OCI-LY7 (cell line): ENCODE data around the gene GAMT. TPM values are rescaled to one million over a fixed set of nuclear protein-coding genes. Genes with fewer than 3 reads are reported as not detected.

Experiments
- BruUV-seq: library from RNA; stranded (reverse); fragments of 400-500 nt; replicated peaks from 2 replicates; lab custom pipeline; 2021; lab: Mats Ljungman, UMichigan
- CTCF ChIA-PET: fragments of 300-600 bp; sonication (Branson Sonifier 250); formaldehyde crosslinking; loops from one replicate; lab custom pipeline; 2022; ENCODE audit warnings: antibody characterized with exemption; ENCODE audit not compliant: unreplicated experiment; lab: Charles Lee
- POLR2A ChIA-PET: fragments of 300-600 bp; sonication (Branson Sonifier 250); formaldehyde crosslinking; loops from one replicate; lab custom pipeline; 2022; ENCODE audit warnings: antibody characterized with exemption; lab: Charles Lee
- DNase-seq: peaks from one replicate; pipeline ENCODE4 v3.0.0-alpha.2; 2015; ENCODE audit warnings: low spot score
- H2AFZ ChIP-seq: fragments of 200-600 bp; sonication (generic), shearing (Covaris generic); 2 replicates; pipeline ENCODE4 v1.6.1; 2014; ENCODE audit warnings: mild to moderate bottlenecking, antibody characterized with exemption, low read length, moderate library complexity
- H3K27ac ChIP-seq: fragments of 200-600 bp; sonication (generic); 2 replicates; pipeline ENCODE4 v1.5.1; 2014; ENCODE audit warnings: mixed run types, low read depth, mild to moderate bottlenecking, moderate library complexity, low read length, inconsistent platforms; ENCODE audit not compliant: poor library complexity, severe bottlenecking
- H3K36me3 ChIP-seq: fragments of 200-600 bp; sonication (generic); 2 replicates; pipeline ENCODE4 v1.6.1; 2014; ENCODE audit warnings: mild to moderate bottlenecking, antibody characterized with exemption, low read length, moderate library complexity, mixed read lengths; ENCODE audit not compliant: insufficient read depth
- H3K4me1 ChIP-seq: fragments of 200-600 bp; sonication (generic); 2 replicates; pipeline ENCODE4 v1.5.1; 2014; ENCODE audit warnings: mild to moderate bottlenecking, low read length; ENCODE audit not compliant: insufficient read depth, poor library complexity, severe bottlenecking
- H3K4me2 ChIP-seq: fragments of 200-600 bp; sonication (generic); 2 replicates; pipeline ENCODE4 v1.6.1; 2014; ENCODE audit warnings: mild to moderate bottlenecking, low read length
- H3K4me3 ChIP-seq: fragments of 200-600 bp; sonication (generic); 2 replicates; pipeline ENCODE4 v1.5.1; 2014; ENCODE audit warnings: mild to moderate bottlenecking, low read depth, low read length; ENCODE audit not compliant: poor library complexity, severe bottlenecking
- H3K79me2 ChIP-seq: fragments of 200-600 bp; sonication (generic); 2 replicates; pipeline ENCODE4 v1.6.1; 2016; ENCODE audit warnings: low read depth, mild to moderate bottlenecking, low read length, moderate library complexity, mixed read lengths; ENCODE audit not compliant: insufficient read depth
- H3K9me2 ChIP-seq: fragments of 200-600 bp; sonication (generic); 2 replicates; pipeline ENCODE4 v1.6.1; 2016; ENCODE audit warnings: mild to moderate bottlenecking, low read length, mixed read lengths; ENCODE audit not compliant: insufficient read depth
- H3K9me3 ChIP-seq: fragments of 200-600 bp; sonication (generic); 2 replicates; pipeline ENCODE4 v1.6.1; 2014; ENCODE audit warnings: mild to moderate bottlenecking, mixed run types, low read length, mixed read lengths
- H4K20me1 ChIP-seq: fragments of 200-600 bp; sonication (generic); 2 replicates; pipeline ENCODE4 v1.6.1; 2014; ENCODE audit warnings: mild to moderate bottlenecking, antibody characterized with exemption, low read length, moderate library complexity, mixed read lengths; ENCODE audit not compliant: insufficient read depth
- CTCF ChIP-seq: fragments of 200-600 bp; sonication (generic); conservative IDR thresholded peaks from 2 replicates; pipeline ENCODE4 v1.5.1; 2014; ENCODE audit warnings: mild to moderate bottlenecking, antibody characterized with exemption, low read length, moderate library complexity, mixed read lengths
- EZH2phosphoT487 ChIP-seq: fragments of 200-600 bp; sonication (generic); IDR thresholded peaks from 2 replicates; pipeline ENCODE4 v1.6.1; 2018; ENCODE audit warnings: low read depth, borderline replicate concordance, mild to moderate bottlenecking, mixed run types, antibody characterized with exemption, low read length, moderate library complexity, mixed read lengths
- intact Hi-C: fragments of 100-400 bp; cut with micrococcal nuclease; formaldehyde crosslinking; loops from one replicate; pipeline ENCODE4 v1.10.0; 2022; ENCODE audit not compliant: unreplicated experiment
- total RNA-seq, 2 experiments: library from RNA; depleted of rRNA in 1 of 2; stranded (reverse); fragments of >200 nt in 1 of 2; shearing (Covaris generic) in 1 of 2; gene quantifications; 2 replicates each; pipeline ENCODE4 v1.2.3, GENCODE V29; 2014 to 2022

GAMT gene
- total RNA-seq, 2 experiments from 2014 or later, result 14.4 to 27.5 TPM

GRCh38 chr19:1376415-1376805 is 24.9 kb downstream of the GAMT start:
- no TSS peak for BruUV-seq

GRCh38 chr19:1374250-1374577 is 27.1 kb downstream of the GAMT start:
- Histone ChIP-seq H3K27ac (no peak overlapping the region), H3K9me2 (no peaks in the 10 kb centered on the region), H3K9me3 (no peaks in the 10 kb centered on the region), H3K79me2 (no peaks in the 10 kb centered on the region), H4K20me1 (no peaks in the 10 kb centered on the region), H3K4me3 (no peak overlapping the region), H3K4me1 (no peaks in the 10 kb centered on the region), H3K36me3 (peaks cover 53% of the 10 kb centered on the region), H2AFZ (no peak overlapping the region), H3K4me2 (no peak overlapping the region)
- ChIA-PET POLR2A (no interaction called here), CTCF (no interaction called here)
- DNase-seq, result no peak
- TF ChIP-seq CTCF (no peak), EZH2phosphoT487 (no peak)
- intact Hi-C loops, result loop anchor here (5.0 kb wide), 1 partner anchor 57 kb away; no protein-coding TSS in a partner anchor
- BruUV-seq, result no TSS peak

More at GRCh38 chr19:1376415-1376805, 24.9 kb downstream of the GAMT start:
- TF ChIP-seq CTCF, result no peak
- no peak for TF ChIP-seq EZH2phosphoT487
- H2AFZ ChIP-seq, result no peak overlapping the region
- POLR2A ChIA-PET, result no interaction called here
- H4K20me1 ChIP-seq, result no peaks in the 10 kb centered on the region
- H3K4me2 ChIP-seq, result no peak overlapping the region
- no peaks in the 10 kb centered on the region for H3K79me2 ChIP-seq
- no peaks in the 10 kb centered on the region for H3K4me1 ChIP-seq
- peaks cover 32% of the 10 kb centered on the region; the same call in 1 of the 2 replicates for H3K36me3 ChIP-seq
- no peak overlapping the region for H3K4me3 ChIP-seq
- intact Hi-C loops, result no loop called here
- H3K27ac ChIP-seq, result no peak overlapping the region
- no peak for DNase-seq
- H3K9me2 ChIP-seq, result no peaks in the 10 kb centered on the region
- no peaks in the 10 kb centered on the region for H3K9me3 ChIP-seq
- CTCF ChIA-PET, result no interaction called here

GRCh38 chr19:1373534-1374249 is 27.6 kb downstream of the GAMT start:
- no TSS peak for BruUV-seq

More at GRCh38 chr19:1373534-1374249, 27.6 kb downstream of the GAMT start:
- intact Hi-C loops, result loop anchor here (5.0 kb wide), 1 partner anchor 56 kb away; no protein-coding TSS in a partner anchor
- H3K4me1 ChIP-seq, result no peaks in the 10 kb centered on the region
- ChIA-PET POLR2A (no interaction called here), CTCF (no interaction called here)
- H3K4me3 ChIP-seq, result no peak overlapping the region
- H2AFZ ChIP-seq, result no peak overlapping the region
- no peaks in the 10 kb centered on the region for H3K9me2 ChIP-seq
- no peaks in the 10 kb centered on the region for H3K9me3 ChIP-seq
- H3K27ac ChIP-seq, result no peak overlapping the region
- TF ChIP-seq CTCF, result no peak
- TF ChIP-seq EZH2phosphoT487, result no peak
- H3K36me3 ChIP-seq, result peaks cover 54% of the 10 kb centered on the region
- H3K4me2 ChIP-seq, result no peak overlapping the region
- H4K20me1 ChIP-seq, result no peaks in the 10 kb centered on the region
- no peaks in the 10 kb centered on the region for H3K79me2 ChIP-seq
- no peak for DNase-seq
